Parathyroid adenoma (tissue), 2 donors: Measurements from ENCODE around the gene GTPBP3.
A peak's percentile ranks its signal among the peaks of the same experiment; 100 is the strongest.

Source experiments
- H2AFZ ChIP-seq: fragments of 300-600 bp; sonication (generic); one replicate; pipeline ENCODE4 v1.7.0; 2017; ENCODE audit warnings: antibody characterized with exemption, mild to moderate bottlenecking
- H3K27ac ChIP-seq: fragments of 300-600 bp; sonication (generic); one replicate; pipeline ENCODE4 v1.7.0; 2017
- H3K27me3 ChIP-seq: fragments of 300-600 bp; sonication (generic); one replicate; pipeline ENCODE4 v1.7.0; 2017; ENCODE audit warnings: low read length; ENCODE audit not compliant: control insufficient read depth, insufficient read depth
- H3K36me3 ChIP-seq: fragments of 300-600 bp; sonication (generic); one replicate; pipeline ENCODE4 v1.7.0; 2017; ENCODE audit warnings: low read length; ENCODE audit not compliant: control insufficient read depth, insufficient read depth
- H3K4me1 ChIP-seq: fragments of 300-600 bp; sonication (generic); one replicate; pipeline ENCODE4 v1.7.0; 2017; ENCODE audit warnings: control low read depth
- H3K4me2 ChIP-seq: fragments of 300-600 bp; sonication (generic); one replicate; pipeline ENCODE4 v1.7.0; 2017; ENCODE audit warnings: low read length
- H3K4me3 ChIP-seq: fragments of 300-600 bp; sonication (generic); one replicate; pipeline ENCODE4 v1.7.0; 2017; ENCODE audit warnings: low read depth, low read length
- H3K79me2 ChIP-seq: fragments of 300-600 bp; sonication (generic); one replicate; pipeline ENCODE4 v1.7.0; 2017; ENCODE audit warnings: control low read depth
- H3K9ac ChIP-seq: fragments of 300-600 bp; sonication (generic); one replicate; pipeline ENCODE4 v1.7.0; 2017; ENCODE audit warnings: mild to moderate bottlenecking
- H3K9me3 ChIP-seq: fragments of 300-600 bp; sonication (generic); one replicate; pipeline ENCODE4 v1.7.0; 2017; ENCODE audit warnings: low read length; ENCODE audit not compliant: control insufficient read depth
- TF ChIP-seq, protein P1 (sequence below): fragments of 300-600 bp; sonication (generic); IDR thresholded peaks from one replicate; pipeline ENCODE4 v1.7.0; 2017; ENCODE audit warnings: antibody characterized with exemption, mild to moderate bottlenecking
- donor health status: primary hyperparathyroidism.

Gene GTPBP3

DNA sequence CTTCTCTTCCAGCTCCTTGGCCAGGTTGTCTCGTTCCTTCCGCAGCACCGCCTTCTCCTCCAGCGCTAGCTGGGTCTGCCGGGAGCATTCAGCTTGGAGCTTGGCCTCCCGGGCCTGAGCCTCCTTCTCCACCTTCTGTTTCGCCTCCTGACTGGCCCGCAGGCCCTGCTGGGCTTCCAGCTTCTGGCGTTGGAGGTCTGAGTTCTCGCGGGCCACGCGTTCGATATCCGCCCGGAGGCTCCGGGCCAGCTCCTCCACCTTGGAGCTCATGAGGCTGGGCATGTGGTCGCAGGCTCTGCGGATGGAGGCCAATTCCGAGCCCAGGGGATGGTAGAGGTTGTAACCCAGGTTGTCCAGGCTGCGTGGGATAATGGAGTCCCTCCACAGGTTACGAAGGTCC is 28.0 kb downstream of the GTPBP3 start:
- H3K9ac ChIP-seq = no peak overlapping the region
- TF ChIP-seq, protein P1, sequence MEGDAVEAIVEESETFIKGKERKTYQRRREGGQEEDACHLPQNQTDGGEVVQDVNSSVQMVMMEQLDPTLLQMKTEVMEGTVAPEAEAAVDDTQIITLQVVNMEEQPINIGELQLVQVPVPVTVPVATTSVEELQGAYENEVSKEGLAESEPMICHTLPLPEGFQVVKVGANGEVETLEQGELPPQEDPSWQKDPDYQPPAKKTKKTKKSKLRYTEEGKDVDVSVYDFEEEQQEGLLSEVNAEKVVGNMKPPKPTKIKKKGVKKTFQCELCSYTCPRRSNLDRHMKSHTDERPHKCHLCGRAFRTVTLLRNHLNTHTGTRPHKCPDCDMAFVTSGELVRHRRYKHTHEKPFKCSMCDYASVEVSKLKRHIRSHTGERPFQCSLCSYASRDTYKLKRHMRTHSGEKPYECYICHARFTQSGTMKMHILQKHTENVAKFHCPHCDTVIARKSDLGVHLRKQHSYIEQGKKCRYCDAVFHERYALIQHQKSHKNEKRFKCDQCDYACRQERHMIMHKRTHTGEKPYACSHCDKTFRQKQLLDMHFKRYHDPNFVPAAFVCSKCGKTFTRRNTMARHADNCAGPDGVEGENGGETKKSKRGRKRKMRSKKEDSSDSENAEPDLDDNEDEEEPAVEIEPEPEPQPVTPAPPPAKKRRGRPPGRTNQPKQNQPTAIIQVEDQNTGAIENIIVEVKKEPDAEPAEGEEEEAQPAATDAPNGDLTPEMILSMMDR = no peak
- no peaks in the 10 kb centered on the region for H3K4me1 ChIP-seq
- H3K4me3 ChIP-seq = no peak overlapping the region
- H3K9me3 ChIP-seq = no peaks in the 10 kb centered on the region
- H2AFZ ChIP-seq = no peak overlapping the region
- H3K27me3 ChIP-seq = no peaks in the 10 kb centered on the region
- no peak overlapping the region for H3K27ac ChIP-seq
- no peaks in the 10 kb centered on the region for H3K79me2 ChIP-seq
- no peaks in the 10 kb centered on the region for H3K36me3 ChIP-seq
- no peak overlapping the region for H3K4me2 ChIP-seq

- TF ChIP-seq, protein P1 = no peak
- Histone ChIP-seq H3K9ac (no peak overlapping the region), H3K79me2 (no peaks in the 10 kb centered on the region), H3K4me2 (peak overlapping the region; percentile 29), H3K36me3 (no peaks in the 10 kb centered on the region), H3K27ac (peak overlapping the region; percentile 26), H3K4me3 (no peak overlapping the region), H3K9me3 (no peaks in the 10 kb centered on the region), H3K4me1 (peaks cover 9% of the 10 kb centered on the region), H3K27me3 (no peaks in the 10 kb centered on the region), H2AFZ (no peak overlapping the region)
Observed at GRCh38 chr19:17370026-17370587, 32.8 kb downstream of the GTPBP3 start.

DNA sequence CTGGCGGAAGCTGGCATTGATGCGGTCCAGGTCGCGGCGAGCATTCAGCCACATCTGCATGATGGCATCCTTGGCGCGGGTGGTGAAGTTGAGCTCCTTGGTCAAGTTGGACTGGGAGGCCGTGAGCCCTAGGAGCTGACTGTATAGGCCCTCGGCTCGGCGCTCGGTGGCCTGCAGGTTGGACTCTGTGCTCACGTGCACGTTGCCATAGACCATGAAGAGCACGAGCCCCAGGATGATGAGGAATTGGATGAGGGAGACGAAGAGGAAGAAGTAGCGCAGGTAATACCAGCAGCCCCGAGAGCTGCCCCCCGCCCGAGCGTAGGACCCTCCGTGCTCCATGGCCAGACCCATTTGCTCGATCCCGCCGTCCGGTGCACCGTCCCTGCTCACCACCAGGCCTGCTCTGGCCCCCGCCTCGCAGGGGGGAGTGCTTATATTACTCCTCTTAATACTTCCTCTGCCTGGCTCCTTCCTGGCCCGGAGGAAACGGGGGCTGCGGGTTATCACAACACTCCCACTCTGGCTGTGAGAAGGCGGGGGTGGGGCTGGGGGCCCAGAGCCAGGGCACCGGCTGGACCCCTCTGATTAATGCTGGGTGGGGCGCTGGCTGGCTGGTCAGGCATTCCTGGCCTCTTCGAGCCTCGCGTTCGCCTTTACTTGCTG is 39.7 kb downstream of the GTPBP3 start, which contains the start of gene PLVAP:
PLVAP (minus strand) TSS at position 408 of the 666 bp plus-strand sequence; CDS start at position 354, 54 bp downstream.
- Histone ChIP-seq H3K9ac (no peak within 1 kb of the TSS), H3K4me3 (no peak within 1 kb of the TSS), H3K79me2 (no peaks in the 10 kb centered on the region), H3K36me3 (no peaks in the 10 kb centered on the region), H3K27me3 (no peaks in the 10 kb centered on the region), H3K9me3 (no peaks in the 10 kb centered on the region), H3K27ac (peak within 1 kb of the TSS; percentile 42), H2AFZ (no peak within 1 kb of the TSS), H3K4me2 (peak within 1 kb of the TSS; percentile 13), H3K4me1 (peaks cover 9% of the 10 kb centered on the region)
- TF ChIP-seq, protein P1 = no peak

GRCh38 chr19:17378271-17378670 is 40.9 kb downstream of the GTPBP3 start:
- Histone ChIP-seq H3K36me3 (no peaks in the 10 kb centered on the region), H3K79me2 (no peaks in the 10 kb centered on the region)

More at GRCh38 chr19:17378271-17378670, 40.9 kb downstream of the GTPBP3 start:
- no peak overlapping the region for H3K9ac ChIP-seq
- TF ChIP-seq, protein P1 = no peak
- no peaks in the 10 kb centered on the region for H3K9me3 ChIP-seq
- H2AFZ ChIP-seq = no peak overlapping the region
- H3K4me2 ChIP-seq = no peak overlapping the region
- no peaks in the 10 kb centered on the region for H3K27me3 ChIP-seq
- no peak overlapping the region for H3K27ac ChIP-seq
- peaks cover 9% of the 10 kb centered on the region for H3K4me1 ChIP-seq
- H3K4me3 ChIP-seq = no peak overlapping the region
